ENCODE results near the gene SLC12A4. TPM values are rescaled to one million over a fixed set of nuclear protein-coding genes. Genes with fewer than 3 reads are reported as not detected.

Gene SLC12A4
- total and polyA plus RNA-seq, 2 experiments from 2014 or later = 19.9 to 53.0 TPM

- Histone ChIP-seq H3K79me2 (replicated peaks; ENCODE audit: insufficient read depth) (no peaks in the 10 kb centered on the region), H3F3A (replicated peaks; ENCODE audit: low read depth) (no peaks in the 10 kb centered on the region), H2AFZ (no peak overlapping the region), H3K4me1 (ENCODE audit: insufficient read depth) (no peaks in the 10 kb centered on the region), H3K27ac (ENCODE audit: low read depth) (no peak overlapping the region), H3K4me3 (no peak overlapping the region), H3K4me2 (no peak overlapping the region), H3K27me3 (ENCODE audit: insufficient read depth) (no peaks in the 10 kb centered on the region), H3K36me3 (ENCODE audit: insufficient read depth) (no peaks in the 10 kb centered on the region), H4K20me1 (replicated peaks; ENCODE audit: insufficient read depth) (no peaks in the 10 kb centered on the region), H3K9me2 (ENCODE audit: insufficient read depth) (no peaks in the 10 kb centered on the region)
- TF ChIP-seq EZH2 (IDR thresholded peaks at IDR 0.05; ENCODE audit: low read depth, unreplicated experiment) (no peak), CTCF (conservative IDR thresholded peaks at IDR 0.05; ENCODE audit: low read depth in 2 of 2) (no peak), ETS1 (IDR thresholded peaks at IDR 0.05) (no peak), NANOG (IDR thresholded peaks at IDR 0.05; ENCODE audit: borderline replicate concordance) (no peak), ZNF331 (CRISPR knock-in tag; IDR thresholded peaks at IDR 0.05; ENCODE audit: low read depth) (no peak), STAT1 (IDR thresholded peaks at IDR 0.05; ENCODE audit: unreplicated experiment) (no peak), ZNF462 (CRISPR knock-in tag; IDR thresholded peaks at IDR 0.05) (no peak), JUNB (IDR thresholded peaks at IDR 0.05; ENCODE audit: unreplicated experiment) (no peak), EZH2phosphoT487 (IDR thresholded peaks at IDR 0.05; ENCODE audit: unreplicated experiment) (no peak), POLR2AphosphoS5 (IDR thresholded peaks at IDR 0.05; ENCODE audit: low read depth) (no peak), REST (IDR thresholded peaks at IDR 0.05; ENCODE audit: unreplicated experiment) (no peak), CREB1 (CRISPR knock-in tag; IDR thresholded peaks at IDR 0.05; ENCODE audit: low read depth) (no peak), ZNF114 (CRISPR knock-in tag; IDR thresholded peaks at IDR 0.05) (no peak)
- Mint-ChIP-seq H3K27ac (no peak overlapping the region), H3K9me3 (peaks cover 8% of the 10 kb centered on the region), H3K27me3 (ENCODE audit: insufficient read depth, low read depth, poor library complexity) (peaks cover 16% of the 10 kb centered on the region), H3K4me1 (peaks cover 8% of the 10 kb centered on the region; the same call in 2 of the 3 replicates), H3K4me3 (no peak overlapping the region), H3K36me3 (ENCODE audit: low read depth) (no peaks in the 10 kb centered on the region)
- DNase-seq (ENCODE audit: low spot score) (no peak), ATAC-seq (no peak)
Observed at GRCh38 chr16:67982011-67982696, 13.7 kb upstream of the SLC12A4 start.
